Liver (tissue), 3 donors: ENCODE data around the gene STK32C.
A peak's percentile ranks its signal among the peaks of the same experiment; 100 is the strongest.

ENCODE experiments used
- ATF3 ChIP-seq: IDR thresholded peaks from 2 replicates; pipeline ENCODE4 v1.6.1; 2016; ENCODE audit warnings: antibody characterized with exemption
- CTCF ChIP-seq: fragments of 150-350 bp; IDR thresholded peaks from 2 replicates; pipeline ENCODE4 v1.5.1; 2017; ENCODE audit warnings: improper control_type of control experiment, low read depth, low read length; ENCODE audit not compliant: missing input control
- EGR1 ChIP-seq, 2 donors: IDR thresholded peaks; 2 replicates each; pipeline ENCODE4 v1.6.1; 2016 to 2018; ENCODE audit warnings: antibody characterized with exemption in 2 of 2, low read depth in 2 of 2
- FOXA1 ChIP-seq: IDR thresholded peaks from 2 replicates; pipeline ENCODE4 v1.6.1; 2016; ENCODE audit warnings: antibody characterized with exemption
- GABPA ChIP-seq, 2 donors: IDR thresholded peaks in 1 of 2; conservative IDR thresholded peaks in 1 of 2; 2 replicates each; pipeline ENCODE4 v1.6.1; 2016; ENCODE audit warnings: antibody characterized with exemption in 2 of 2, mild to moderate bottlenecking in 1 of 2, moderate library complexity in 1 of 2
- HNF4A ChIP-seq, 2 donors: conservative IDR thresholded peaks; 2 replicates each; pipeline ENCODE4 v1.6.1; 2016; ENCODE audit warnings: antibody characterized with exemption in 2 of 2, mild to moderate bottlenecking in 2 of 2
- MAX ChIP-seq: IDR thresholded peaks from 2 replicates; pipeline ENCODE4 v1.6.1; 2016; ENCODE audit warnings: antibody characterized with exemption
- RAD21 ChIP-seq, 2 donors: IDR thresholded peaks; 2 replicates each; pipeline ENCODE4 v1.6.1; 2016; ENCODE audit warnings: antibody characterized with exemption in 2 of 2, mild to moderate bottlenecking in 2 of 2
- REST ChIP-seq: IDR thresholded peaks from 2 replicates; pipeline ENCODE4 v1.6.1; 2016; ENCODE audit warnings: antibody characterized with exemption, mild to moderate bottlenecking
- SP1 ChIP-seq: IDR thresholded peaks from 2 replicates; pipeline ENCODE4 v1.6.1; 2018; ENCODE audit warnings: antibody characterized with exemption, mild to moderate bottlenecking
- TAF1 ChIP-seq: conservative IDR thresholded peaks from 2 replicates; pipeline ENCODE4 v1.6.1; 2016; ENCODE audit warnings: antibody characterized with exemption, mild to moderate bottlenecking
- YY1 ChIP-seq: IDR thresholded peaks from 2 replicates; pipeline ENCODE4 v1.6.1; 2016; ENCODE audit warnings: antibody characterized with exemption, mild to moderate bottlenecking
- donor health status: healthy.
- donor health status: healthy.

GRCh38 chr10:132307823-132308586 lies at the start of gene STK32C:
- TF ChIP-seq CTCF (no peak), SP1 (peak; percentile 12), YY1 (no peak), EGR1 (IDR thresholded peaks at IDR 0.05; ENCODE audit: low read depth in 2 of 2) (no peak), GABPA (IDR thresholded peaks at IDR 0.05 in 1 of 2, conservative IDR thresholded peaks at IDR 0.05 in 1 of 2) (no peak), REST (no peak), RAD21 (IDR thresholded peaks at IDR 0.05) (no peak), FOXA1 (no peak), MAX (no peak), ATF3 (no peak), HNF4A (conservative IDR thresholded peaks at IDR 0.05) (no peak), TAF1 (no peak)
